ENCODE data around the gene POLN. TPM values are rescaled to one million over a fixed set of nuclear protein-coding genes. Genes with fewer than 3 reads are reported as not detected.

Gene POLN
- total RNA-seq, 2 donors from 2014 or later: 2.8 to 2.9 TPM

DNA sequence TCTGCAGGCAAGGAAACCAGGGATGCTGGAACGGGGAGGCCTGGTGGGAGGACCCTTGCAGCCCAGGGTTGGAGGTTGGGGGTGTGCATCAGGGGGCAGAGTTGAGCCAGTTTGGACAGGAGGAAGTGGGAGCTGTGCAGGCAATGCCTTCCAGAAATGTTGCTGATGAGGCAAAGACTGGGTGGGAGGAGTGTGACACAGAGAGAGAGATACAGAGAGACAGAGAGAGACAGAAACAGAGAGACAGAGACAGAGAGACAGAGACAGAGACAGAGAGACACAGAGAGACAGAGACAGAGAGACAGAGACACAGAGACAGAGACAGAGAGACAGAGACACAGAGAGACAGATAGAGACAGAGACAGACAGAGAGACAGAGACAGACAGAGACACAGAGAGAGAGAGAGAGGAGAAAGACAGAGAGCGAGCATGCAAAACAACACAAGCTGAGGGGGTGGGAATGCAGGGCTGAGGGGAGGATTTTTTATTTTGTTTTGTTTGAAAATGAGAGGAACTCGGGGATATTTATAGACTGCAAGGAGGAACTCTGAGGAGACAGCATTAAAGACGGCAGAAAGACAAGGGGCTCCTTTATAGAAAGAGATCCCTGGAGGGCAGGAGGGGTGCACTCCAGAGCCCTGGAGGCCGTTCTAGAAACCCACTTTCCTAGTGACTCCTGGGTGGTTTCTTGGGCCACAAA, 1.9 kb upstream of the POLN start:
- Mint-ChIP-seq H3K4me3 (no peak overlapping the region), H3K36me3 (ENCODE audit: low read depth) (peaks cover 4% of the 10 kb centered on the region), H3K27me3 (ENCODE audit: insufficient read depth) (no peaks in the 10 kb centered on the region), H3K9me3 (peaks cover 19% of the 10 kb centered on the region), H3K27ac (no peak overlapping the region), H3K4me1 (peaks cover 26% of the 10 kb centered on the region)
- TF ChIP-seq, protein P1, sequence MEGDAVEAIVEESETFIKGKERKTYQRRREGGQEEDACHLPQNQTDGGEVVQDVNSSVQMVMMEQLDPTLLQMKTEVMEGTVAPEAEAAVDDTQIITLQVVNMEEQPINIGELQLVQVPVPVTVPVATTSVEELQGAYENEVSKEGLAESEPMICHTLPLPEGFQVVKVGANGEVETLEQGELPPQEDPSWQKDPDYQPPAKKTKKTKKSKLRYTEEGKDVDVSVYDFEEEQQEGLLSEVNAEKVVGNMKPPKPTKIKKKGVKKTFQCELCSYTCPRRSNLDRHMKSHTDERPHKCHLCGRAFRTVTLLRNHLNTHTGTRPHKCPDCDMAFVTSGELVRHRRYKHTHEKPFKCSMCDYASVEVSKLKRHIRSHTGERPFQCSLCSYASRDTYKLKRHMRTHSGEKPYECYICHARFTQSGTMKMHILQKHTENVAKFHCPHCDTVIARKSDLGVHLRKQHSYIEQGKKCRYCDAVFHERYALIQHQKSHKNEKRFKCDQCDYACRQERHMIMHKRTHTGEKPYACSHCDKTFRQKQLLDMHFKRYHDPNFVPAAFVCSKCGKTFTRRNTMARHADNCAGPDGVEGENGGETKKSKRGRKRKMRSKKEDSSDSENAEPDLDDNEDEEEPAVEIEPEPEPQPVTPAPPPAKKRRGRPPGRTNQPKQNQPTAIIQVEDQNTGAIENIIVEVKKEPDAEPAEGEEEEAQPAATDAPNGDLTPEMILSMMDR (conservative IDR thresholded peaks at IDR 0.05): peak; percentile 38
- Histone ChIP-seq H3K9me3 (ENCODE audit: control insufficient read depth, low read length) (peaks cover 18% of the 10 kb centered on the region), H3K4me1 (ENCODE audit: control insufficient read depth, insufficient read depth, low read length) (peaks cover 3% of the 10 kb centered on the region), H3K9ac (ENCODE audit: extremely low read depth, low read length, poor library complexity, severe bottlenecking) (no peak overlapping the region), H3K36me3 (ENCODE audit: control insufficient read depth, insufficient read depth, low read length) (peaks cover 11% of the 10 kb centered on the region), H3K4me3 (ENCODE audit: low read length) (no peak overlapping the region), H3K27ac (ENCODE audit: low read depth, low read length) (no peak overlapping the region), H3K27me3 (ENCODE audit: control insufficient read depth, insufficient read depth, low read length, poor library complexity, severe bottlenecking) (no peaks in the 10 kb centered on the region)
- DNase-seq: peak; percentile 53
- 90 to 92% methylated on average over 5 of the region's 5 CpGs for WGBS, 2 experiments (ENCODE audit: insufficient coverage in 1 of 2, insufficient read length in 1 of 2)

DNA sequence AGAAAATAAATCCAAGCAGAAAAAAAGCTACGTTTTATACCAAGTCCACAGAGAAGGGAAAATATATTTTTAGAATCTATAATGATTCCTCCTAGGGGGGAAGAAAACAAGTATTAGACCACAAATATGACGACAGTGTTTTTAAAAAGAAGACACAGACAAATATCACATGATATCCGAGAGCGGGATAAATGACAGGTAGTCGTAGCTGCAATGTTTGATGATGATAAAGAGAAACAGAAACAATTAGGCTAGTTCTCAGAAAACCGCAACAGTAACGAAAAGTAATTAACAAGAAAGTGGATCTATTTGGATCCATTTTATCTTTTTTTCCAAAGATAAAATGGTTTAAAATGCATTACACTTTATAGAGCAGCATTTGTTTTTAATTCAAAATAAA, 918 bp downstream of the POLN start:
- no peak overlapping the region for H3K27ac ChIP-seq (ENCODE audit: low read depth, low read length)
- peak overlapping the region; percentile 97 for H3K4me3 ChIP-seq (ENCODE audit: low read length)
- Mint-ChIP-seq H3K27ac (peak overlapping the region; percentile 85), H3K4me3 (peak overlapping the region; percentile 86), H3K27me3 (ENCODE audit: insufficient read depth) (no peaks in the 10 kb centered on the region), H3K9me3 (peaks cover 19% of the 10 kb centered on the region), H3K36me3 (ENCODE audit: low read depth) (peaks cover 13% of the 10 kb centered on the region), H3K4me1 (peaks cover 30% of the 10 kb centered on the region)
- H3K9me3 ChIP-seq (ENCODE audit: control insufficient read depth, low read length): peaks cover 18% of the 10 kb centered on the region
- H3K9ac ChIP-seq (ENCODE audit: extremely low read depth, low read length, poor library complexity, severe bottlenecking): peak overlapping the region; percentile 71
- no peak for DNase-seq
- 25 to 29% methylated on average over 4 to 7 of the region's 7 CpGs for WGBS, 2 experiments (ENCODE audit: insufficient coverage in 1 of 2, insufficient read length in 1 of 2)
- H3K36me3 ChIP-seq (ENCODE audit: control insufficient read depth, insufficient read depth, low read length): peaks cover 31% of the 10 kb centered on the region
- no peaks in the 10 kb centered on the region for H3K27me3 ChIP-seq (ENCODE audit: control insufficient read depth, insufficient read depth, low read length, poor library complexity, severe bottlenecking)
- peaks cover 3% of the 10 kb centered on the region for H3K4me1 ChIP-seq (ENCODE audit: control insufficient read depth, insufficient read depth, low read length)
- TF ChIP-seq, protein P1 (conservative IDR thresholded peaks at IDR 0.05): no peak

DNA sequence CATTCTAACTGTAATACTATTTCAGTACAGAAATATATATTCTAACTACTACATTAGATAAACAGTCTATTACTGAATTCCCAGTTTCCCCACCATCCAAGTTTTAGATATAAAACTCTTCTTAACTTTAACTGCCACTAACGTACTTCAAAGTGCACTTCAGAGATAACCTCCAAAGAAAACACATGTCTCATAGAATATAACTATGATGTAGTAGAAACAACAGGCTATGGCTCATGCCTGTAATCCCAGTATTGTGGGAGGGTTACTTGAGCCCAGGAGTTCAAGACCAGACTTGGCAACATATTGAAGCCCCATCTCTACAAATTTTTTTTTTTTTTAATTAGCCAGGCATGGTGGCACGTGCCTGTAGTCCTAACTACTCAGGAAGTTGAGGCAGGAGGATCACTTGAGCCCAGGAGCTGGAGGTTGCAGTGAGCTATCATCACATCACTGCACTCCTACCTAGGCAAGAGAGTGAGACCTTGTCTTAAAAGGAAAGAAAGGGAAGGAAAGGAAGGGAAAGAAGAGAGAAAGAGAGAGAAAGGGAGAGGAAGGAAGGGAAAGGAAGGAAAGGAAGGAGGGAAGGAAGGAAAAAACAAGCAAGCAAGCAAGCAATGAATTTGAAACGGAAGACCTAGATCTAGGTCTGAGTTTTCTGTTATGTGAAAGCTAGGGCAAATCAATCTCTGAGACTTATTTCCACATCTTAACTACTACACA, 4.8 kb downstream of the POLN start:
- Mint-ChIP-seq H3K27me3 (ENCODE audit: insufficient read depth) (no peaks in the 10 kb centered on the region), H3K27ac (peak overlapping the region; percentile 49), H3K9me3 (no peaks in the 10 kb centered on the region), H3K4me1 (peaks cover 23% of the 10 kb centered on the region), H3K4me3 (no peak overlapping the region), H3K36me3 (ENCODE audit: low read depth) (peaks cover 28% of the 10 kb centered on the region)
- 74% methylated on average over 3 of the region's 3 CpGs; no CpG with 5 or more reads in 1 of the 2 experiments for WGBS, 2 experiments (ENCODE audit: insufficient coverage in 1 of 2, insufficient read length in 1 of 2)
- Histone ChIP-seq H3K36me3 (ENCODE audit: control insufficient read depth, insufficient read depth, low read length) (peaks cover 57% of the 10 kb centered on the region), H3K27ac (ENCODE audit: low read depth, low read length) (no peak overlapping the region), H3K4me1 (ENCODE audit: control insufficient read depth, insufficient read depth, low read length) (peaks cover 3% of the 10 kb centered on the region), H3K9ac (ENCODE audit: extremely low read depth, low read length, poor library complexity, severe bottlenecking) (no peak overlapping the region), H3K4me3 (ENCODE audit: low read length) (no peak overlapping the region), H3K9me3 (ENCODE audit: control insufficient read depth, low read length) (no peaks in the 10 kb centered on the region), H3K27me3 (ENCODE audit: control insufficient read depth, insufficient read depth, low read length, poor library complexity, severe bottlenecking) (no peaks in the 10 kb centered on the region)
- DNase-seq: no peak
- TF ChIP-seq, protein P1 (conservative IDR thresholded peaks at IDR 0.05): no peak

All from endodermal cell (in vitro differentiated cells).